Gastroesophageal sphincter (tissue), 3 donors: Measurements from ENCODE around the gene PSEN2.

Experiments used
- CTCF ChIP-seq, 4 experiments: fragments of 200-600 bp in 2 of 4; fragments of 450-650 bp in 2 of 4; sonication (generic) in 1 of 4; IDR thresholded peaks; one replicate each; pipeline ENCODE4 v1.5.1; 2017 to 2019; ENCODE audit warnings: antibody characterized with exemption in 4 of 4, mild to moderate bottlenecking in 2 of 4, moderate library complexity in 2 of 4
- EP300 ChIP-seq: sonication (generic); formaldehyde crosslinking; IDR thresholded peaks from one replicate; pipeline ENCODE4 v1.6.1; 2017; ENCODE audit warnings: antibody characterized with exemption, mild to moderate bottlenecking
- POLR2A ChIP-seq, 2 donors: fragments of 450-650 bp; IDR thresholded peaks; one replicate each; pipeline ENCODE4 v1.6.1; 2017; ENCODE audit warnings: antibody characterized with exemption in 2 of 2, mild to moderate bottlenecking in 2 of 2, moderate library complexity in 1 of 2
- POLR2AphosphoS5 ChIP-seq: sonication (generic); formaldehyde crosslinking; IDR thresholded peaks from one replicate; pipeline ENCODE4 v1.6.1; 2017; ENCODE audit warnings: antibody characterized with exemption

- TF ChIP-seq CTCF (IDR thresholded peaks at IDR 0.05) (no peak), POLR2A (IDR thresholded peaks at IDR 0.05) (no peak), POLR2AphosphoS5 (no peak), EP300 (no peak)
Observed at GRCh38 chr1:226873771-226874578, 3.6 kb downstream of the PSEN2 start.
